Erythroblast (primary cell): ENCODE results near the gene FLII.

ENCODE experiments used
- GATA1 ChIP-seq: IDR thresholded peaks from 2 replicates; pipeline ENCODE4 v1.6.1; 2011; ENCODE audit warnings: low read depth, mild to moderate bottlenecking, control low read depth, low read length, moderate library complexity
- POLR2A ChIP-seq: IDR thresholded peaks from 2 replicates; pipeline ENCODE4 v1.6.1; 2011; ENCODE audit warnings: mild to moderate bottlenecking, low read length

GRCh38 chr17:18278867-18279266 lies 20.3 kb upstream of the FLII start:
- no peak for TF ChIP-seq POLR2A
- no peak for TF ChIP-seq GATA1
